Heart left ventricle (tissue), 13 donors: ENCODE measurements around the gene MRPS18A.
A peak's percentile ranks its signal among the peaks of the same experiment; 100 is the strongest.

ENCODE experiments used
- CTCF ChIP-seq, 12 donors: fragments of 200-600 bp; sonication (generic) in 4 of 12; IDR thresholded peaks; one replicate each; pipeline versions ENCODE4 v1.5.0 to v1.8.0; 2018 to 2022; ENCODE audit warnings: antibody characterized with exemption in 12 of 12, mild to moderate bottlenecking in 5 of 12
- POLR2A ChIP-seq, 2 donors: fragments of 450-650 bp; IDR thresholded peaks; one replicate each; pipeline ENCODE4 v1.6.1; 2017; ENCODE audit warnings: antibody characterized with exemption in 2 of 2, mild to moderate bottlenecking in 2 of 2, moderate library complexity in 2 of 2
- donor health status: ischemic (EF 13 %, LVEDD 7.1; RV severe dilation, severe dysfunction).
- donor health status: DM: no; HTN: yes; CAD: no.
- donor health status: DM: no; HTN: no; CAD: no.
- donor health status: ischemic (EF 25% LVEDD 6.9; RV normal size, moderate dysfunction).
- donor health status: ischemic (EF 25% LVEDD 5.7; RV mildly dilated, moderate dysfunction).
- donor health status: ischemic (EF 35%, LVEDD 5.7; RV mildly dilated, moderate dysfunction).
- donor health status: nonischemic (EF 11% LVEDD 7.7; RV severe dilation, severe dysfunction).
- donor health status: DM: yes; HTN: yes; CAD: no.
- donor health status: PGD.
- donor health status: ischemic (EF 29% LVEDD 5.4; RV normal size, mild dysfunction).
- donor health status: nonischemic (EF 23%, LVEDD 6.1; RV moderate dilation, normal function).

GRCh38 chr6:43702534-43703440 is 15.2 kb upstream of the MRPS18A start:
- TF ChIP-seq POLR2A (IDR thresholded peaks at IDR 0.05) (peak in 1 of 2 donors; percentile 63), CTCF (IDR thresholded peaks at IDR 0.05) (no peak)
